HPDE6-E6E7 (cell line): ENCODE data around the gene HPCA.

Experiments
- DNase-seq: peaks from one replicate; pipeline ENCODE4 v3.0.0; 2011; ENCODE audit warnings: missing footprints; ENCODE audit errors: extremely low spot score

The HPCA gene

DNA sequence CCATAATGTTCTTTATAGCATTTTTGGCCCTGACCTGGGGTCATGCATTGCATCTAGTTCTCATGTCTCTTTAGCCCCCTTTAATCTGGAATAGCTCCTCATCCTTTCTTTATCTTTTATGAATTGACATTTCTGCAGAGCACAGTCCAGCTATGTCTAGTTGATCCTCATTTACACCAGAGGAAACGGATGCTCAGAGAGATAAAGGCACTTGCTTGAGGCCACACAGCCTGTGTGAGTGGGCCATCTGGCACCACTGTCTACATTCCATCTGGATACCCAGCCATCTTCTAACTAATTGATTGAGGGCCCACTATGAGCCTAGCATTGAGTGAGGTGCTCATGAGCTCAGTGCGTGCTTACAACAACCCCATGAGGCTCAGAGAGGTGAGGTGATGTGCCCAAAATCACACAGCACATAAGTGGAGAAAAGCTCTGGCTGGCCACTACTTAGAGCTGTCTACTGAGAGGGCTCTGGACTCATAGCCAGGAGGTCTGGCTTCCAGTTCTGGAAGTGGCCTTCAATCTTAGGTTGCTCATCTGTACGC lies 3.5 kb downstream of the HPCA start:
- DNase-seq = no peak

DNA sequence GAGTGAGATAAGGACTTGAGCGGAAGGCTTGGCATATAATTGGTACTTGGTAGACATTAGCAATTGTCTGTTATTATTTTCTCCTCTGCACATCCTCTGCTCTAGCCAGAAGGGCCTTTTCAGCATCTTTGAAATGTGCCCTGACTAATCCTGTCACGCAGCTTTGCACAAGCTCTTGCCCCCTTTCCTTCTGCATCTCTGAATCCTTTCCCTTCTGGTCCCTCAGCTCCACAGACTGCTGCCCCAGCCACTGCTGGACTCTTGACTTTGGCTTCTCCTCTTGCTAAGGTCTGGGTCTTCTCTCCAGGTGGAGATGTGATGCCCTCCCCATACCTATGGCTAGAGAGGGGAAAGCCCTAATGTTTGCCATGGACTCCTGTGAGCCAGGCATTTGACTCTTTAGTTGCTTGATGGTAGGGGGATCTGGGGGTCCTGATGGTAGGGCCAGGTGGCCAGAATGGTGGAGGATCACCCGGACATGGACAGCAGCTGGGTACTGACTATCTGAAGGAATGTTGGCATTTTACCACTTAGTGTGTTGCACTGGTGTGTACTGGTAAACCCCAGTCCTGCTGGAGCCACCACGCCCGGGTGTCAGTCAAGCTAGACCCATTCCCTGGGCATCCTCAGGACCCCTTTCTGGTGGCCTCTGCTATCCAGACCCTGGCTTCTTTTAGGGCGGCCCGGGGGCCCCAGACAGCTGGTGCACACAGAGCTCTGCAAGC lies 4.4 kb downstream of the HPCA start:
- no peak for DNase-seq

DNA sequence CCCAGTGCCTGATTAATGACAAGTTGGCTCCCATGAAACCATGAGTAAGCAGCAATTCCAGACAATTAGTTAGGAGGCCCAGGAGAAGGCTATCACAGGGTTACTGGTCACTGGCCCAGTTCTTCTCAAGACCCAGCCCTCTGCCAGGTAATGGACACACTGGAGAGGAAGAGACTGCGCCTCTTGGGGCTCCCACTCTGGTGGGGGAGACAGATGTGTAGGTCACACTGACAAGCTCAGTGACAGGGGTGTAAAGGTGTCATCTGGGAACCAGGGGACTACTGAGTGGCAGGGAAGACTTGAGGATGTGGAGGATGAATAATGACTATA lies 4.9 kb downstream of the HPCA start:
- no peak for DNase-seq

DNA sequence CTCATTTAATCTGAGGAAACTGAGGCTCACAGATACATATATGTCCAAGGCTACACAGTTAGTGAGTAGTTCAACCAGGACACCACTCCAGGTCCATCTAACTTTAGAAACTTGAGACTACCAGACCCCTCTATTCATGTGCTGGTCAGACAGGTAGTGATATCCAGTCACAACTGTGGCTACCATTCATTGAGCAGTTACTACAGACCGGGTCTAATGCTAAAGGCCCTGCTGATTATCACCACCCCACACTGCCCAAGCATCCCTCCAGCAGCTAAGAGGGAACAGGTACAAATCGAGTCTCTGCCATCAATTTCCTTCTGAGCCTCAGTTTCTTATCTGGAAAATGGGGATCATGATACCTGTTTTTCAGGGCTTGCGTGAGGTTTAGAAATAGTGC lies 5.3 kb downstream of the HPCA start:
- DNase-seq = no peak

DNA sequence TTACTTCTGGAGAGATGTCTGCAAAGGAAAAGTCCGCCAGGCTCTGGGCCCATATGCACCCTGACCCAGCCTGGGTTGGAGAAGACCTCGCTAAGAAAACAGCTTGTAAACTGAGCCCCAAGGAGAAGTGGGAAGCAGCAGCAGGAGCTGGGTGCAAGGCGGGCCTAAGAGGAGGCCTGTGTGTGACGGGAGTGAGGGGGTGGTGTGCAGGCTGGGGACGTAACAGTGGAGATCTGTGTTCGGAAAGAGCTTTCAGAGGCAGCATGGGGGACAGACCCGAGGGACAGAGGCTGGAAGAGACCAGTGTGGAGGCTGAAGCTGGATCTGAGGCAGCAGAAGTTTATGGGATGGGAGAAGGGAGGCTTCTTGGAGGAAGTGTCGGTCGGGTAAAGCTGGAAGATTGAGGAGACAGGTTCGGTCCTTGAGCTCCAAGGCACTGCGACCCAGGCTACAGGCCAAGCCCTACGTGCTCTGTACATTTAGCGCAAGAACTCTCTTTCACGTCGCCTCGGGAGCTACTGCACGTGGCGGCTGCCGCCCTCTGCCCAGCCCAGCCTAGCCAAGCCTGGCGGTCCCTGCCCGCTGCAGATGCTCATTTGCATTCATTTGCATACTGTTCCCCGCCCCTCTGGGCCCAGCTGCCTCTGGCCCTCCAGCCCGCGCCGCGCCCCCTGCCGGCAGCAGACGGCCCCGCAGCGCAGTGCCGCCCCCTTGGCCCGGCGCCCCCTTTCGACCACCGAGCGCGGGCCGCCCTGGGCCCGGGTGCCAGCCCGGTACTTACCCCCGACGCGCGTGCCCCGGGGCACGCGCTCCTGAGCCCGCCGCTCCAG lies 6.3 kb downstream of the HPCA start:
- DNase-seq = no peak

DNA sequence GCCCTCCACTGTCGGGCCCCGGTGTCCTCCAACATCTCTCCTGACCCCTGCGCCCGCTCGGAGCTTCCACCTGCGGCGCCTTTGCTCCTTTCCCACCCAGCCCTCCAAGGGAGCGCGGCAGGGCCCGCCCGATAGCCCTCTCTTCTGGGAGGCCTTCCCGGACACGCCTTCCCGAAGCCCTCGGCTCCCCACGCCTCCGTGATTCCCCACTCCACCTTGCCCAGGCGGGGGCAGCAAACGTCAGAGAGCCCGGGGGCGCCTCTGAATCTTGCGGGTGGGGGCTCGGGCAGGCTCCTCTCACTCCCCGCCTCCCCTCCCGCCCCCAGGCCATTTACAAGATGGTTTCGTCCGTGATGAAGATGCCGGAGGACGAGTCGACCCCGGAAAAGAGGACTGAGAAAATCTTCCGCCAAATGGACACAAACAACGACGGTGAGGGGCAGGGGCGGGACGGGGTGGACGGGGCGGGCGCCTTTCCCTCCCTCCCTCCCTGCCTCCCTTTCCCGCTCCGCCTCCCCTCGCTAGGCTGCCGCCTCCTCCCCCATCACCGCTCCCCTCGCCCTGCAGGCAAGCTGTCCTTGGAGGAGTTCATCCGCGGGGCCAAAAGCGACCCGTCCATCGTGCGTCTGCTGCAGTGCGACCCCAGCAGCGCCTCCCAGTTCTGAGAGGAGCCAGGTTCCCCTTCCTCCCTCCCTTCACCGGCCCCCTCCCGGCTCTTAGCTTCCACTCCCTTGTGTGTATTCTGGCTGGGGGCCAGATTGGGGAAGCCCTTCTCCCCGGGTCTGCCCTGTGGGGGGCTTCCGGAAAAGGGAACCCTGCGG lies 7.1 kb downstream of the HPCA start:
- no peak for DNase-seq

DNA sequence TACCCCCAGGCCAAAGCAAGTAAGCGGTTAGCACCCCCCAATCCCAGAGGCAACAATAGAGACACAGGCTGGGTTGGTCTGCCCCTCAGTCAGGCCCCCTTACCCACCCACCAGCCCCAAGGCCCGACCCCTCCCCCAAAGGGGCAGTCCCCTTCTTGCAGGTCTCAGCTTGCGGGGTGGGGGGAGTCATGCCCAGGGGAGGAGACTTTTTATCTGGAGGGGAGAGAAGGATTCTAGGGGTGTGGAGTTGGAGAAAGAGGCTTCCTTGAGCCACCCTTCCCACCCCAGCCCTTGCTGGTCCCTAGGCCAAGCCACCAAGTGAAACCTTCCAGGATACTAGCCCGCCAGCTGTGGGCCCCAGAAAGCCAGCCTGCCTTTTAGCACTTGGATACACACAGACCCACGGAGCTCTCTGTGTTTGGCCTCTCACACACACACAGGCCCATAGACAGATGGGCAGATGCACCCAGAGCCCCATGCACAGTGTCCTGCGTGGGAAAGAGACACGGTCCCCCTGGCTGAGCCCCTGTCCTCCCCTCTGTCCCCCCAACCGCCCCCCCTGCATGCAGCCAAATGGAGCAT lies 7.8 kb downstream of the HPCA start:
- DNase-seq = no peak

DNA sequence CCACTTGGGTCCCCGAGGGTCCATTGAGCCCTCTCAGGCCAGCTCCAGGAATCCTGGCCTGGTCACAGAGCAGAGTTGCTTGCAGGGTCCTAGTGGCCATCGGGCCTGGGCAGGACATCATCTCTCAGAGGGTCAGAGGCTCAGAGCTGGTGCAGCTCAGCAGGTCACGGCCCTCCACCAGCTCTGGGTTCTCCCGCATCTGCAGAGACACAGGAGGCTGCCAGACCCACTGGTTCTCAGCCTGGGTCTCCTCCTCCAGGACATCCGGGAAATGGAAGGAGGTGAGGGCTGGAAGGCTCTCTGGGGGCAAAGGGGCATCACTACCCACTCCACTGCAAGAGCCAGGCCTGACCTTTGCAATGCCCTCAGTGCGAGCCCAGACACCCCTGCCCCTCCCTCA lies 8.4 kb downstream of the HPCA start:
- no peak for DNase-seq

DNA sequence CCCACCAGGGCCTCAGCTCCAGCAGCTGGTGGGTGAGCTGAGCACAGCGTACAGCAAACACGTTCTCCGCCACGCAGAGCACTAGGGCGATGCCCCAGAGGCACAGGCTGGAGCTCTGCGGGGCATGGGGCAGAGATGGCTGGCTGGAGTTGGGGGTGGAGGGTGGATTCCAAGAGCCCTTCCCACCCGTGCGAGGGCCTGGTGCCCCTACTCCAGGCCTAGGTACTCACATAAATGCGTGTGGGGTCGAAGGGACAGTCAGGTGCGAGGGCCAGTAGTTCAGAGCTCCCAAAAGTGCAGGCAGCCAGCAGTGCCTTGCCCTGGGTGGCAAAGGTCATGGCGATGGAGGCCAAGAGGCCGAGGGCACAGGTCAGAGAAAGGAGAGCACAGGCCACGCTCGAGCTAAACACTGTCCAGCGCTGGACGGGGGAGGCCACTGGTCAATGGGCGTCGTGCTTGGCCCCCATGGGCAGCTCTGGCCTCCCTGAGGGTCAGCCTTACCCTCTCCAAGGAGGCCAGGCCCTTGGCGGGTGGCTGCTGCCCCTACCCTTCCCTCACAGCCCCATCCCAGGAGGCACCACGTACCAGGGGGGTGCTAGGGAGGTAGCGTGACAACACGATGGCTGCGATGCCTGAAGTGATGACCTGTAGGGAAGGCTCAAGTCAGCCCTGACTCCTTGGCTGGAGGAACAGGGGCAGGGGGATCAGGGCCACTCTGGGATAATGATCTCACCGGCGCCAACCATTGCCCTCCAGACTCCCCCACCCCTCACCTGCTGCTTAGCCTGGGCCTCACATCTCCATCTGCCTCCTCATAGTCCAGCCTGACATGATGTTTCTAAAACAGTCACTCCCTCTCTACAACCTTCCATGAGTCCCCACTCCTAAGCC lies 9.3 kb downstream of the HPCA start:
- DNase-seq = no peak

DNA sequence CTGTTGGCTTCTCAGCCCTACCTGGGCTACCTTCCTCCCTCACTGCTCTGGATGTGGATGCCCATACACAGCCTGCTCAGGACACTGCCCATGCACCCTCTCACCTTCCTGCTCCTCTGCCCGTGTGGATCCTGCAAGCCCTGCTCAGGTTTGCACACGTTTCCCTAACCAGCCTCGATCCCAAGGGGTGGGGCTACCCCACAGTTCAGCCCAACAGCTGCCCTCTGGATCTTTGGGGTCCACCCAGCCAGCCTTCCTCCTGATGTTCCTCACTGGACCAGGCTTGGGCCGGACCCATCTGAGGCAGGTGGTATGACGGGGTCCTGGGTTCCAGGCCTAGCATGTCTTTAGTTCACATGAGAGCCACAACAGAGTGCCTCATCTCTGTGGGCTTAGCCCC lies 10.2 kb downstream of the HPCA start:
- DNase-seq = no peak

DNA sequence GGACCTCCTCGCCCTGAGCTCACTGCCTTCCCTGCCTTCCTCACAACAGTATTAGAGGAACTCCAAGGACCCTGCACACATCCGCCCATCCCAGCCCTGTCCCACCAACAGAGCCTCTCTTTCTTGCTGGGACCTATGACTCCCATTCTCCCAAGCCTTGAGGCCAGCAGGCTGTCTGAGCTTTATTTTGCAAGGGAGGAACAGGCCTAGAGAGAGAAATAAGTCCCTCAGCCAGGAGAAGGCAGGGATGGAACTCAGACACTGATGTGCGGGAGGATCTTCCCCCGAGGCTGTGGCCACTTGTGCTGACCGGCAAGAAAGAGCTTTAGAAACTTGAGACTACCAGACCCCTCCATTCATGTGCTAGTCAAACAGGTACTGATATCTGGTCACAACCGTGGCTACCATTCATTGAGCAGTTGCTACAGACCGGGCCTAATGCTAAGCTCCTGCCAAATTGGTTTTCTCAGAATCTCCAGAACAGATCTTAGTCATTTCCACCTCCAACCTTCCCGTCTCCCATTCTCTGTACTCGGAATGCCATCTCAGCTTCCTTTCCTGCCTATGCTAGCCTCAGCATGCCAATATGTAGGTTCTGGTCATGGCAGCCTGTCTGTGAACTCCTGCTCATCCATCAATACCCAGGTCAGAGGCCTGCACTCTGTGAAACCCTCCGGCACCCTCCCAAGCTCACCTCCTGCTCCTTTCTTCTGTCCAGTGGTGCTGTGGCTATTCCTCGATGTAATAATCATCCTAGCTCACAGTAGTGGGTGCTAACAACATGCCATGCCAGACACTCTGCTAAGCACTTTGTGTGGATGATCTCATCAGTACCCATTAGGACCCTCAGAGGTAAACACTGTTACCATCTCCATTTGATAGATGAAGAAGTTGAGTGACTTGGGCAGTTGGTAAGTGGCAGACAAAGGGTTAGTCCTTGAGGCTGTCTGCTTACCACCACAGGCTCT lies 11.1 kb downstream of the HPCA start:
- no peak for DNase-seq

DNA sequence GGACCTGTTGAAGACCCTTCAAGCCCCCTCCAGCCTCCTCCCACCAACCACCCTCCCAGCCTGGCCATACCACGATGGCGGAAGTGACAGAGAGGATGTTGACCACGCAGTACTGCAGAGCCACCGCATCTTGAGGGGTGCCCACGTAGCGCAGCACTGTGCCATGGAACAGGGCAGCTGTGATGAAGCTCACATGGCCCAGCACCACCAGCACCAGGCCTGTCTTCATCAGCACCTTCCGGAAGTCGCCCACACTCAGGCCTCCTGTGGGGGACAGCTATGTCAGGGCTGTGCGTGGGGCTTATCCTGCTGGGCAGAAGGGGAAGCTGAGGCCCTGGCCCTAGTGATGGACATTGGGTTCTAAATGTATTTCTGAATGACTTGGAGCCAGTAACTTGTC lies 11.8 kb downstream of the HPCA start:
- no peak for DNase-seq

DNA sequence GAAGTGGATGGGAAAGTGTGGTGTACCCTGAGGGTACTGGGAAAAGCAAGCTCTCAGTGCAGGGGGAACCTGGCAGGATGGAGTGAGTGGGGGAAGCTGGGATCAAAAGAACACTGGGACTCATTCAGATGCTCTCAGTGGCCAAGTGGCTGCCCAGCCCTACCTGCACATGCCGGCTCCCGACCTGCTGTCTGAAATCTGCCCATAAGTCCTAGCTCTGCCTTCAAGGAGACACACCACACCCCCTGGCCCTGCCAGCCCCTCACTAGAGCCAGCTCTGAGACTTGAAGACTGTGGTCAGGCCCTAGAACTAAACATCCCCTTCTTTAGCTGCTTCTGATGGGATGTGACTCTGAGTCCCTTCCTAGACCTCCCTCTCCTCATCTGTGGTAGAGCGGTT lies 12.7 kb downstream of the HPCA start:
- DNase-seq = no peak

DNA sequence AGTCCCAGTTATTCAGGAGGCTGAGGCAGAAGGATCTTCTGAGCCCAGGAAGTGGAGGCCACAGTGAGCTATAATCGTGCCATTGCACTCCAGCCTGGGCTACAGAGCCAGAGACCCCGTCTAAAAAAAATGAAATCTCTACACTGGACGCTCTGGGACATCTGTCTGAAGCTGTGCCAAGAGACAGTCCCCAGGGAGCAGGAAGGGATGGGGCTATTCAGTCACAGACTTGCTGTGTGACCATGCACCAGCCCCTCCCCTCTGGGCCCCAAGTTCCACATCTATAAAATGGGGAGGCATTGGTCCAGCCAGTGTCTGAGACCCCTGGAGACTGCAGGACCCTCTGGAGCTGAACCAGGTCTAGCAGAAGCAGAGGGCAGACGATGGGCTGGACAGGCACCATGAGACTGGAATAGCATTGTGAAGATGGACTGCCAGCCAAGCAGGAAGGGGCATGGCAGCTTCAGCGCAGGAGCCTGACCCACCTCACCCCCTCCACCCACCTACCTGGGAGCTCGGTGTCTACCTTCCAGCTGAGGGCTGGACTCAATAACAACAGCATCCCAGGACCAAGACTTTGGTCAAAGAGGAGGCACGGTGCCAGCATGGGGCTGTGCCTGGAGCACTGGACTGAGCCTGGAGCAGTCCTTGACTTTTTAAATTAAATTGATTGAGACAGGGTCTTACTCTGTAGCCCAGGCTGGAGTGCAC lies 13.4 kb downstream of the HPCA start:
- no peak for DNase-seq

DNA sequence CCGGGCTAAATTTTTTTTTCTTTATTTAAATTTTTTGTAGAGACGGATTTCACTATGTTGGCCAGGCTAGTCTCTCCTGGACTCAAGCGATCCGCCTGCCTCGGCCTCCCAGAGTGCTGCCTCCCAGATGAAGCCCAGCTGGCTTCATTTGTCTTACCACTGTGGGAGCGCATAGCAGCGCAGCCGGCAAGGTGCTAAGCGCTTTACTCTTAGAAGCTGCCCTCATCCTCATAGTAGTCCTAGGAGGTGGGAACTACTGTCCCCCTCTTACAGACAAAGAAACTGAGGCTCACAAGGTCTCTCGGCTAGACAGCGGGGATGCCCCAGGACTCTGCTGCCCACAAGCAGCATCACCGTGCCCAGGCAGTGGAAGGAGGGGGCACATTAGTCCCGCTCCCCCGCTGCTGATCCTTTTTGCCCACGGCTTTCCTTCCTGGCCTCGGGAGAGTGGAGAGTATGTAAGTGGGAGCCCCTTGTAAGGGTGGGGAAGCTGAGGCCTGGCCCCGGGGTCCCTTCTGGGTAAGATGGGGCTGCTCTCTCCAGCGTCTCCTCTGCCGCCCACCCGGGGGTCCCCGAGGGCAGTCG lies 14.2 kb downstream of the HPCA start:
- no peak for DNase-seq

DNA sequence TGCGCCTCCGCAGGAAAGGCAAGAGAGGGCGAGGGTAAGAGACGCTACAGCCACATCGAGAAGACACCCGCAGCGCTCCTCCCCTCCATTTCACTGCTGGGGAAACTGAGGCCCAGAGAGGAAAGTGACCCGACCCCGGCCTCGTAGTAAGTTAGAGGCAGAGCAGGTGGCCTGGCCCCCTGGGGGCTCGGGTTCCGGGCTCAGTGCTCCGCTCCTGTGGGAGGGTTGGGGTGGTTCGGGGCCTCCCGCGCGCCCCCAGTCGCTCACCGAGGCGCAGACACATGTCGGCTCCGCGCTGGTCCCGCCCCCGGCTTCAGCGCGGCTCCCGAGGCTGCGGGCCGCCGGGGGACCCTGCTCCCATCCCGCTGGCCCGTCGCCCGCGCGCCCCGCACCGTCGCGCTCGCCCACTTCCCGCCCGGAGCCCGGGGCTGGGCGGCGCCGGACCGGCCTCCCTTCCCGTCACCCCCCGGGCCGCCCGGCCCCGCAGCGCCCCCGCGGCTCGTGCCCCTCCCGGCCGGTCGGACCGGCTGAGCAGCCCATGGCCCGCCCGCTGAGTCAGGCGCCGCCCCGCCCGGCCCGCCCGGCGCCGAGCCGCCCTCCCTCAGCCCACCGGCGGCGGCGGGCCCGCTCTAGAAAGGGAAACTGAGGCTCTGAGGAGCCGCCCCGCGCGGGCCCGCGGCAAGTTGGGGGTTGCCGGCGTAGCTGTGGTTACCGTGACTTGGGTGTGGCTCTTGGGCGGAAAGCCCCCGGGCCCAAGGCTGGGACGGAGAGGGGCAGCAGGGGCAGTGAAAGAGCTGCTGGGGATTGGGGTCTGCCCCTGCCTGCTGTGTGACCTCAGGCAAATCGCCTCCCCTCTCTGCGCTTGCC lies 14.9 kb downstream of the HPCA start, which contains the start of gene TMEM54:
TSS of gene TMEM54 (minus strand) at position 434 of the 867 bp plus-strand sequence. CDS start at position 283, 151 bp downstream.
- DNase-seq = peak; percentile 69

DNA sequence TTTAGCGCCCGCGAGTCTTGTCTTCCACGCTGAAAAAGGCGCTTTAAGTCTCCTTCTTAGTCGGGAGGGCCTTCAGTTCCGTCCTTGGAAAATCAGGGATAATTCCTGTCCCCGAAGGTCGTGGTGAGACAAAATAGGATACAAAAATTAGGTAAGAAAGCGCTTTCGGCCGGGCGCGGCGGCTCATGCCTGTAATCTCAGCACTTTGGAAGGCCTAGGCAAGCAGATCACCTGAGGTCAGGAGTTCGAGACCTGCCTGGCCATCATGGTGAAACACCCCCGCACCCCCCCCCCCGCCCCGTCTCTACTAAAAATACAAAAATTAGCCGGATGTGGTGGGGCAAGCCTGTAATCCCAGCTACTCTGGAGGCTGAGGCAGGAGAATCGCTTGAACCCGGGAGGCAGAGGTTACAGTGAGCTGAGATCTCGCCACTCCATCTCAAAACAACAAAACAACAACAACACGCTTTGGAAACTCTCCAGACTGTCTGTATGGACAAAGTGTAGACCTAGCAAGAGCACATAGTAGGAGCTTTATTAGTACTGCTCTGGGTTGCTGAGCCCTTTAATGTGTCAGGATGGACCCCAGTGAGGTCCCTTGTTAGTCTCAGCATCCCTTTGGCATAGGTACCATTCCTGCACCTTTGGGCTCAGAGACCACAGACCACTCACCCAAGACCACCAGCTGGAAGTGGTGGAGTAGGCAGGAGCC lies 15.7 kb downstream of the HPCA start:
- DNase-seq = no peak
